RWPE1 (cell line): Measurements from ENCODE around the gene AP2B1.

Experiments used
- CTCF ChIA-PET: fragments of 350-600 bp; sonication (Branson Sonifier 250); formaldehyde crosslinking; extraction: SDS; loops from one replicate; lab custom pipeline; 2021; lab: Yijun Ruan, JAX
- POLR2A ChIA-PET: fragments of 400-600 bp; formaldehyde crosslinking; extraction: SDS; loops from one replicate; lab custom pipeline; 2020; ENCODE audit warnings: antibody characterized with exemption; ENCODE audit not compliant: low non-redundant PET; lab: Yijun Ruan, JAX
- DNase-seq: peaks from one replicate; pipeline ENCODE4 v3.0.0; 2012; ENCODE audit warnings: low spot score
- H3K27ac ChIP-seq: fragments of 450-650 bp; 2 replicates; pipeline ENCODE4 v1.5.1; 2017
- CTCF ChIP-seq: fragments of 450-650 bp; conservative IDR thresholded peaks from 2 replicates; pipeline ENCODE4 v1.5.1; 2017; ENCODE audit warnings: low read depth, mild to moderate bottlenecking

Gene AP2B1

DNA sequence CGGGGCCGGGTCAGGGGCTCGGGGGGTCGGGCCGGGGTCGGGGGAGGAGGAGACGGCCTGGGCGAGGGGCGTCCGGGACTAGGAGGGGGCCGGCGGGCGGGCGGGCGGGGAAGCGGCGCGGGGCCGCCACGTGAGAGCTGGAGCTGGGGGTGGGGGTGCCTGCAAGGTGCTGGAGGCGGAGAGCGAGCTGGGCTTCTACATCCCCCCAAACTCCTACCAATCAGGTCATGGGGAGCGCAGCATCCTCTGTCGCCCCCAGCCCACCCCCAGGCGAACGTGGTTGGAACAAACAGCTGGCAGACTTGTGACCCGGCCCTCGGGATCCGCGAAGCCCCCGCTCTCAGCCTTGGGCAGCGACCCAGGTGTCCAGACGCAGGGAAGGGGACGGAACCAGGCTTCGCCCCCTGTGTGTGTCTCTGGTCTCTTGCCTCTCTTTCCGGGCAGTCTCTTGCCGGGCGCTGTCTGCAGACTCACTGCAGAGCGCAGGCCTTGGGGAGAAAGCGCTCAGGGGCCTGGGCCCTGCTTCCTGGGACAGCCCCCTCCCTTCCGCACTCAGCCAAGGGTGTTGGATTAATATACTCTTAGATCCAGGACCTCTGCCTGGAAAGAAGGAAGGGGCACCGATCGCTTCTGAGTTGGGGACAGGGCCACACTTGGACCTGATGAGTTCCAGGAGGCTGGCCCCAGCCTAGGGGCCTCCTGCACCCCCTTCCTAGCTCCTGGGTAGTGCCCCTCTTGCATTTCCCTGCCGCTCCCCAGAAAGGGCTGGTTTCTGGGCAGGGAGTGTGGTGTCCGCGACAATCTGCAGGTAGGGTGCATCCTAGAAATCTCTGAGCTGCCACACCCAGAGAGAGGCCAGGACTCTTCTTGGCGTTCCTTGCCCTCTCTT, 145.0 kb downstream of the AP2B1 start:
- ChIA-PET CTCF (interaction anchor here (0.6 to 1.5 kb wide), 3 partner anchors 15 to 37 kb away, joined by 3 to 7 read pairs (median 3); no protein-coding TSS in a partner anchor), POLR2A (no interaction called here)
- no peak for DNase-seq
- no peak for TF ChIP-seq CTCF
- H3K27ac ChIP-seq: no peak overlapping the region

GRCh38 chr17:35732806-35733136, 145.6 kb downstream of the AP2B1 start:
- no peak overlapping the region for H3K27ac ChIP-seq
- ChIA-PET POLR2A (no interaction called here), CTCF (interaction anchor here (0.6 to 1.0 kb wide), 2 partner anchors 15 to 38 kb away, joined by 3 read pairs; no protein-coding TSS in a partner anchor)
- TF ChIP-seq CTCF: no peak
- DNase-seq: no peak

- ChIA-PET CTCF (no interaction called here), POLR2A (no interaction called here)
- no peak for TF ChIP-seq CTCF
- no peak for DNase-seq
- H3K27ac ChIP-seq: no peak overlapping the region
Measured at GRCh38 chr17:35733366-35733765, 146.2 kb downstream of the AP2B1 start.

DNA sequence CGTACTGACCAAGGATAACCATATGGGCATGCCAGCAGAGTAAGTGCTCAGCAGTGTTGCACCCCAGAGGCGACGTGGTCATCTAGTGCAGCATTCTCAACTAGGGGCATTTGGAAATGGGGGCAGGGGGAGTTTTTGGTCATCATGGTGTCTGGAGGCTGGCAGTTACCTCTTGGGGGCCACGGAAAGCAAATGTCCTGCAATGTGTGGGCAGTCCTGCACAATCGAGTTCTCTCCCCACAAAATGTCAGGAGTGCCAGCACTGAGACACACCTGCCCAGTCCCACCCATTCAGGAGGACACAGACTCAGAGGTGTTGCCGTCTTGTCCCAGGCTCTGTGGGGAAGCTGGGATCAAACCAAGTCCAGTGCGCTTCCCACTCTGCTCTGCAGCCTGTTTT, 147.3 kb downstream of the AP2B1 start:
- ChIA-PET POLR2A (no interaction called here), CTCF (no interaction called here)
- TF ChIP-seq CTCF: no peak
- no peak overlapping the region for H3K27ac ChIP-seq
- DNase-seq: no peak

DNA sequence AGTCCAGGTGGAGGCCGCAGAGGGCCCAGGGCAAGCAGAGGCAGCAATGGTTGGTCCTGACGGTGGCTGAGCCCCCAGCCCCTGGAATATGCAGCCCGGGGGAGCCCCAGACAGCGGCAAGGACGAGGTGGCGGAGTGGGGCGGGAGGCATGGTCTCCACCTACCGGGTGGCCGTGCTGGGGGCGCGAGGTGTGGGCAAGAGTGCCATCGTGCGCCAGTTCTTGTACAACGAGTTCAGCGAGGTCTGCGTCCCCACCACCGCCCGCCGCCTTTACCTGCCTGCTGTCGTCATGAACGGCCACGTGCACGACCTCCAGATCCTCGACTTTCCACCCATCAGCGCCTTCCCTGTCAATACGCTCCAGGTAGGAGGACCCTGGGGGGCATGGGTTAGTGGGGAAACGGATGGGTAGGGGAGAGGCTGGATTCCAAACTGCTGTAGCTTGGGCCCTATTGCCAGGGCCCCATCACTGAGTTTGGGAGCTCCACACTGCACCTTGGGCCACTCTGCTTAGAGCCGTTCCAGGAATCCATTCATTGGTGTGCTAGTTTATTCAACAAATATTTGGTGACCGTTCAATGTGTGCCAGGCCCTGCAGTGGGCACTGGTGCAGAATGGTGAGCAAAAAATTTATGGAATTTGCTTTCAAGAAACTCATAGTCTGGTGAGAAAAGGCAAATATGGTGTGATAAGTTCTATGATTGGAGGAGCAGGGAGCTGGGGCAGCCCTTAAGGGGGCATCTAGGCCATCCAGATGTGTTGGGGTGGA, 148.1 kb downstream of the AP2B1 start:
- DNase-seq: no peak
- no peak for TF ChIP-seq CTCF
- ChIA-PET POLR2A (no interaction called here), CTCF (interaction anchor here (0.6 kb wide), 1 partner anchor 149 kb away, joined by 3 read pairs; no protein-coding TSS in a partner anchor)
- no peak overlapping the region for H3K27ac ChIP-seq

- ChIA-PET CTCF (interaction anchor here (1.6 kb wide), 1 partner anchor 12 kb away, joined by 10 read pairs; no protein-coding TSS in a partner anchor), POLR2A (no interaction called here)
- DNase-seq: no peak
- no peak overlapping the region for H3K27ac ChIP-seq
- no peak for TF ChIP-seq CTCF
Measured at GRCh38 chr17:35736236-35736635, 149.1 kb downstream of the AP2B1 start.
